ENCODE results near the gene SYCE1L. TPM values are rescaled to one million over a fixed set of nuclear protein-coding genes. Genes with fewer than 3 reads are reported as not detected.
"Not testable (repeated sequence)": the region's sequence is repeated elsewhere in the genome, so short reads cannot be mapped to it uniquely, and the experiment has no call there.

SYCE1L gene
- total RNA-seq, 1 experiment from 2014 or later = not detected

GRCh38 chr16:77165006-77165405, 34.2 kb upstream of the SYCE1L start:
- H3K36me3 ChIP-seq (ENCODE audit: insufficient read depth, low read length, poor library complexity, severe bottlenecking) = no peaks in the 10 kb centered on the region
- intact Hi-C loops (cut with micrococcal nuclease; ENCODE audit: unreplicated experiment) = no loop called here
- no peaks in the 10 kb centered on the region for H3K4me1 ChIP-seq (ENCODE audit: insufficient read depth, low read length, poor library complexity, severe bottlenecking)
- no peaks in the 10 kb centered on the region for H3K9me3 ChIP-seq (ENCODE audit: low read depth, low read length, poor library complexity, severe bottlenecking)
- no peak overlapping the region for H3K27ac ChIP-seq (ENCODE audit: low read depth, low read length, poor library complexity, severe bottlenecking)
- no peak for TF ChIP-seq EZH2 (IDR thresholded peaks at IDR 0.05; ENCODE audit: borderline replicate concordance, low read depth, low read length, poor library complexity, severe bottlenecking)
- TF ChIP-seq CTCF (conservative IDR thresholded peaks at IDR 0.05; ENCODE audit: low read depth, low read length) = no peak
- DNase-seq (ENCODE audit: low spot score) = no peak
- BruUV-seq (replicated peaks) = no TSS peak
- CTCF ChIA-PET = no interaction called here
- POLR2A ChIA-PET (ENCODE audit: low non-redundant PET) = no interaction called here
- no peak overlapping the region for H3K4me3 ChIP-seq (ENCODE audit: low read depth, low read length, poor library complexity, severe bottlenecking)
- peaks cover 78% of the 10 kb centered on the region for H3K27me3 ChIP-seq (replicated peaks; ENCODE audit: insufficient read depth, low read depth, low read length, poor library complexity)

GRCh38 chr16:77165536-77166236, 33.5 kb upstream of the SYCE1L start:
- POLR2A ChIA-PET (ENCODE audit: low non-redundant PET); H3K9me3 ChIP-seq (ENCODE audit: low read depth, low read length, poor library complexity, severe bottlenecking); H3K36me3 ChIP-seq (ENCODE audit: insufficient read depth, low read length, poor library complexity, severe bottlenecking); intact Hi-C loops (cut with micrococcal nuclease; ENCODE audit: unreplicated experiment); H3K27ac ChIP-seq (ENCODE audit: low read depth, low read length, poor library complexity, severe bottlenecking); H3K4me1 ChIP-seq (ENCODE audit: insufficient read depth, low read length, poor library complexity, severe bottlenecking); BruUV-seq (replicated peaks); DNase-seq (ENCODE audit: low spot score); H3K4me3 ChIP-seq (ENCODE audit: low read depth, low read length, poor library complexity, severe bottlenecking): not testable (repeated sequence)
- peaks cover 71% of the 10 kb centered on the region for H3K27me3 ChIP-seq (replicated peaks; ENCODE audit: insufficient read depth, low read depth, low read length, poor library complexity)
- CTCF ChIA-PET = interaction anchor here (0.5 kb wide), 1 partner anchor 691 kb away, joined by 4 read pairs; no protein-coding TSS in a partner anchor

GRCh38 chr16:77166726-77167125, 32.5 kb upstream of the SYCE1L start:
- intact Hi-C loops (cut with micrococcal nuclease; ENCODE audit: unreplicated experiment) = no loop called here
- TF ChIP-seq CTCF (conservative IDR thresholded peaks at IDR 0.05; ENCODE audit: low read depth, low read length) (no peak), EZH2 (IDR thresholded peaks at IDR 0.05; ENCODE audit: borderline replicate concordance, low read depth, low read length, poor library complexity, severe bottlenecking) (no peak)
- no peak for DNase-seq (ENCODE audit: low spot score)
- no peaks in the 10 kb centered on the region for H3K9me3 ChIP-seq (ENCODE audit: low read depth, low read length, poor library complexity, severe bottlenecking)
- no TSS peak for BruUV-seq (replicated peaks)
- CTCF ChIA-PET = no interaction called here
- H3K27me3 ChIP-seq (replicated peaks; ENCODE audit: insufficient read depth, low read depth, low read length, poor library complexity) = peaks cover 61% of the 10 kb centered on the region
- H3K27ac ChIP-seq (ENCODE audit: low read depth, low read length, poor library complexity, severe bottlenecking) = no peak overlapping the region
- no peaks in the 10 kb centered on the region for H3K36me3 ChIP-seq (ENCODE audit: insufficient read depth, low read length, poor library complexity, severe bottlenecking)
- POLR2A ChIA-PET (ENCODE audit: low non-redundant PET) = no interaction called here
- H3K4me1 ChIP-seq (ENCODE audit: insufficient read depth, low read length, poor library complexity, severe bottlenecking) = no peaks in the 10 kb centered on the region
- H3K4me3 ChIP-seq (ENCODE audit: low read depth, low read length, poor library complexity, severe bottlenecking) = no peak overlapping the region

DNA sequence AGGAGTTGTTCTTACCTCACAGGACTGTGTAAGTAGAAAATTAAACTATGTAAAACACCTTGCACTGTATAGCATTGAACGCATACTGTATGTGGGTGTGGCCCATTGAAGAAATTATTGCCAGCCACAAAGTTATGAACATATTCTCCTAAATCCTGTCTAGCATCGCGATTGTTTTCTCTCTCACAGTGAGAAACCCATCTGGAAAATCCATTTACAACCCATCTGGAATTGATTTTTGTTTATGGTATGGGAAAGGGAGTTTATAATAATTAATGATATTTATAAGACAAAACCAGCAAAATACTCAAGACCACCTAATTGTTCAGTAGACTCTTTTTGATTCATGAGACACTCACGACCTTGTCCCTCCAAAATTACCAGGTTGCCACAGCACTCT, 30.3 kb upstream of the SYCE1L start:
- DNase-seq (ENCODE audit: low spot score) = no peak
- no peak overlapping the region for H3K4me3 ChIP-seq (ENCODE audit: low read depth, low read length, poor library complexity, severe bottlenecking)
- no peaks in the 10 kb centered on the region for H3K4me1 ChIP-seq (ENCODE audit: insufficient read depth, low read length, poor library complexity, severe bottlenecking)
- TF ChIP-seq CTCF (conservative IDR thresholded peaks at IDR 0.05; ENCODE audit: low read depth, low read length) (no peak), EZH2 (IDR thresholded peaks at IDR 0.05; ENCODE audit: borderline replicate concordance, low read depth, low read length, poor library complexity, severe bottlenecking) (no peak)
- peaks cover 40% of the 10 kb centered on the region for H3K27me3 ChIP-seq (replicated peaks; ENCODE audit: insufficient read depth, low read depth, low read length, poor library complexity)
- no peaks in the 10 kb centered on the region for H3K36me3 ChIP-seq (ENCODE audit: insufficient read depth, low read length, poor library complexity, severe bottlenecking)
- POLR2A ChIA-PET (ENCODE audit: low non-redundant PET) = no interaction called here
- intact Hi-C loops (cut with micrococcal nuclease; ENCODE audit: unreplicated experiment) = no loop called here
- H3K27ac ChIP-seq (ENCODE audit: low read depth, low read length, poor library complexity, severe bottlenecking) = no peak overlapping the region
- no peaks in the 10 kb centered on the region for H3K9me3 ChIP-seq (ENCODE audit: low read depth, low read length, poor library complexity, severe bottlenecking)
- CTCF ChIA-PET = no interaction called here
- no TSS peak for BruUV-seq (replicated peaks)
